Left ventricle myocardium inferior (tissue), 1 donor: ENCODE data around the gene FAM222A. TPM values are rescaled to one million over a fixed set of nuclear protein-coding genes. Genes with fewer than 3 reads are reported as not detected.
"Not testable (repeated sequence)": the region's sequence is repeated elsewhere in the genome, so short reads cannot be mapped to it uniquely, and the experiment has no call there.

Experiments used
- DNase-seq: peaks from one replicate; pipeline ENCODE4 v3.0.0-alpha.2; 2020
- H3K27ac ChIP-seq: fragments of 200-600 bp; replicated peaks from 2 replicates; pipeline ENCODE4 v1.8.0; 2021
- H3K27me3 ChIP-seq: fragments of 200-600 bp; 2 replicates; pipeline ENCODE4 v1.8.0; 2021; ENCODE audit warnings: low read depth
- H3K36me3 ChIP-seq: fragments of 200-600 bp; 2 replicates; pipeline ENCODE4 v1.8.0; 2021
- H3K4me1 ChIP-seq: fragments of 200-600 bp; 2 replicates; pipeline ENCODE4 v1.8.0; 2021
- H3K4me3 ChIP-seq: fragments of 200-600 bp; 2 replicates; pipeline ENCODE4 v1.8.0; 2021; ENCODE audit warnings: mild to moderate bottlenecking, moderate library complexity
- H3K9me3 ChIP-seq: fragments of 200-600 bp; replicated peaks from 2 replicates; pipeline ENCODE4 v1.8.0; 2021
- intact Hi-C: fragments of 100-400 bp; cut with micrococcal nuclease; formaldehyde crosslinking; loops from one replicate; pipeline ENCODE4 v1.11.0; 2022
- total RNA-seq: library from RNA; stranded (reverse); fragmentation: NEBNext Ultra II Directional; extraction: Animal tissue kit (Norgen Biotek cat#: 25700); gene quantifications from one replicate; pipeline ENCODE4 v1.2.1, GENCODE V29; 2021
- TF ChIP-seq, protein P1 (sequence below): fragments of 200-600 bp; IDR thresholded peaks from 2 replicates; pipeline ENCODE4 v1.8.0; 2021; ENCODE audit warnings: antibody characterized with exemption, mild to moderate bottlenecking, borderline replicate concordance
- donor health status: DM: no; HTN: yes; CAD: no; lungs with severe emphysema.

The FAM222A gene
- total RNA-seq, 1 donor from 2014 or later, result 20.0 TPM

DNA sequence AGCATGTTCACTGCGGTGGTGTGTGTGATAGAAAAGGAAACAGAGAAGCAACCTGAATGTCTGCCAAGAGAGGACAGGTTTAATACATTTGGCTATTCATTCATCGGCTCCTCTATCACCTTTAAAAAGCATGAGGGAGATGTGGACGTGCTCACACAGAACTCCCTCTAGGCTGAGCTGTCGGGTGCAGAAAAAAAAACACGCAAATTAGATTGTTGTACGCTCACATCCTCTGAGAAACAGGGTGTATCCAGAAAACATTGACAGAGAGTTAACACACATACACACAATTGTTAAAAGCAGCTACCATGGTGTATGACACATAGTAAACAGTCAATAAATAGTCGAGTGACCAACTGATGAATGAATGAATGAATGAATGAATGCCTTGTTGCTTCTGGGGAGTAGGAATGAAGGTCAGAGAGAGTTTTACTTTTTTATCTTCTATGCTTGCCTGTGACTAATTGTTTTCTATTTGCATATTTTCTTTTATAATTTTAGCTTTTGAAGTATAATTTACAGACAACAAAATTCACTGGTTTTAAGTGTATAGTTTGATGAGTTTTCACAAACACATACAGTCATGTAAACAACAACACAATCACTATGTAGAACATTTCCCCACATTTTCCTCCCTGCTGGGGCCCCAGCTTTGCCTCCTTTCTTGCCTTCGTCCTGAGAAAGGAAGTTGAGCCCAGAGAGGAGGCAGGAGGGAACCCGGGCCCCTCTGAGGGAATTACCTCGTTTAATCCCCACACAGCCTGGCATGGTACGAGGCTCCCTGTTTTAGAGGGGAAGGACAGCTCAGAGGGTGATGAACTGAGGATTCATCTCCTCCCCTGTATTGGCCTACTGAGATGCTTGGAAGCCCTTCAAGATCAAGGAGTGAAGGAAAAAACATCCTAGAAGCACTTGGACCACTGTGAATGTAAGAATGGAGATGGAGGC is 19.7 kb upstream of the FAM222A start:
- H3K27me3 ChIP-seq, result peaks cover 16% of the 10 kb centered on the region
- no peak for DNase-seq
- no peaks in the 10 kb centered on the region for H3K36me3 ChIP-seq
- H3K9me3 ChIP-seq, result no peaks in the 10 kb centered on the region
- intact Hi-C loops, result no loop called here
- TF ChIP-seq, protein P1, sequence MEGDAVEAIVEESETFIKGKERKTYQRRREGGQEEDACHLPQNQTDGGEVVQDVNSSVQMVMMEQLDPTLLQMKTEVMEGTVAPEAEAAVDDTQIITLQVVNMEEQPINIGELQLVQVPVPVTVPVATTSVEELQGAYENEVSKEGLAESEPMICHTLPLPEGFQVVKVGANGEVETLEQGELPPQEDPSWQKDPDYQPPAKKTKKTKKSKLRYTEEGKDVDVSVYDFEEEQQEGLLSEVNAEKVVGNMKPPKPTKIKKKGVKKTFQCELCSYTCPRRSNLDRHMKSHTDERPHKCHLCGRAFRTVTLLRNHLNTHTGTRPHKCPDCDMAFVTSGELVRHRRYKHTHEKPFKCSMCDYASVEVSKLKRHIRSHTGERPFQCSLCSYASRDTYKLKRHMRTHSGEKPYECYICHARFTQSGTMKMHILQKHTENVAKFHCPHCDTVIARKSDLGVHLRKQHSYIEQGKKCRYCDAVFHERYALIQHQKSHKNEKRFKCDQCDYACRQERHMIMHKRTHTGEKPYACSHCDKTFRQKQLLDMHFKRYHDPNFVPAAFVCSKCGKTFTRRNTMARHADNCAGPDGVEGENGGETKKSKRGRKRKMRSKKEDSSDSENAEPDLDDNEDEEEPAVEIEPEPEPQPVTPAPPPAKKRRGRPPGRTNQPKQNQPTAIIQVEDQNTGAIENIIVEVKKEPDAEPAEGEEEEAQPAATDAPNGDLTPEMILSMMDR, result no peak
- H3K4me1 ChIP-seq, result peaks cover 7% of the 10 kb centered on the region
- H3K4me3 ChIP-seq, result no peak overlapping the region
- no peak overlapping the region for H3K27ac ChIP-seq

DNA sequence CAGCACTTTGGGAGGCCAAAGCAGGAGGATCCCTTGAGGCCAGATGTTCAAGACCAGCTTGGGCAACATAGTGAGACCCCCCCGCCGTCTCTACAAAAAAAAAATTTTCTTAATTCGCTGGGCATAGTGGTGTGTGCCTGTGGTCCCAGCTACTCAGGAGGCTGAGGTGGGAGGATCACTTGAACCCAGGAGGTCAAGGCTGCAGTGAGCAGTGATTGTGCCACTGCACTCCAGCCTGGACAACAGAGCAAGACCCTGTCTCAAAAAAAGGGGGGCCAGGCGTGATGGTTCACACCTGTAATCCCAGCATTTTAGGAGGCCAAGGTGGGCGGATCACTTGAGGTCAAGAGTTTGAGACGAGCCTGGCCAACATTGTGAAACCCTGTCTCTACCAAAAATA is 19.0 kb upstream of the FAM222A start:
- H3K36me3 ChIP-seq, H3K4me3 ChIP-seq, intact Hi-C loops, H3K4me1 ChIP-seq, DNase-seq, H3K27ac ChIP-seq, H3K9me3 ChIP-seq: not testable (repeated sequence)
- H3K27me3 ChIP-seq, result peaks cover 16% of the 10 kb centered on the region

- no peak overlapping the region for H3K4me3 ChIP-seq
- H3K36me3 ChIP-seq, result no peaks in the 10 kb centered on the region
- H3K27me3 ChIP-seq, result peaks cover 16% of the 10 kb centered on the region
- intact Hi-C loops, result no loop called here
- DNase-seq, result no peak
- H3K9me3 ChIP-seq, result no peaks in the 10 kb centered on the region
- TF ChIP-seq, protein P1, result no peak
- H3K27ac ChIP-seq, result no peak overlapping the region
- peaks cover 7% of the 10 kb centered on the region for H3K4me1 ChIP-seq
Observed at GRCh38 chr12:109695416-109695815, 18.2 kb upstream of the FAM222A start.

- intact Hi-C loops, result no loop called here
- no peaks in the 10 kb centered on the region for H3K9me3 ChIP-seq
- no peak overlapping the region for H3K27ac ChIP-seq
- peaks cover 7% of the 10 kb centered on the region for H3K4me1 ChIP-seq
- peaks cover 16% of the 10 kb centered on the region for H3K27me3 ChIP-seq
- H3K4me3 ChIP-seq, result no peak overlapping the region
- no peak for DNase-seq
- TF ChIP-seq, protein P1, result no peak
- H3K36me3 ChIP-seq, result no peaks in the 10 kb centered on the region
Observed at GRCh38 chr12:109695961-109696461, 17.6 kb upstream of the FAM222A start.

DNA sequence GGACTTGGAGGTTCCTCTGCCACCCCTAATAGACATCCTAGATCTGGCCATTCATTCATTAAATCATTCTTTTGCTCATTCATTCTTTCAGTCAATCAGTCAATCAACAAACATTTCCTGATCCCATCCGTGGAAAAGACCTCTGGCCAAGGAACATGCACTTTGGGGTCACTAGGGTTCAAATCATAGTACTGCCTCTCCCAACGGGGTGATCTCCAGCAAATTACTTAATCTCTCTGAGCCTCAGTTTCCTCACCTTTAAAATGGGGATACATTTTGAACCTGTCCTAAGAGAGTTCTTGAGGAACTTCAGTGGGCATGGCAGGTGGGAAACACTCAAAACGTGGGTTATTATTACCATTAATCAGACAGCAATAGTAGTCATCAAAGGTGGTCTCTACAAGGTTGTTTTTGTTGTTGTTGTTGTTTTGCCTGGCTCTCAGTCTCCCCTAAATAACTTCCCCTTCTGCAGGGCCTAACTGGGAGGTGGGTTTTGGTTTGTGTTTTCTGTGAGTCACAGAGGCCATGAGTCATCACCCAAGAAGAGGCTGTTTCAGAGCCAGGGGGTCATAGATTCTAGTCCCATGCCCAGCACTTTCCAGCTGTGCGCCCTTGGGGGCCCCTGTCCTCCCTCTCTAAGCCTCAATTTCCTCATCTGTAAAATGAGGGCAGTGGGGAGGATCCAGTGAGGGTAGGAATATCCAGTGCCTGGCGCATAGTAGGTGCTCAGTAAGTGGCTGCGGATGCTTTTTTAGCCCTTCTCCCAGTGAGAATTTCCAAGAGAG is 16.9 kb upstream of the FAM222A start:
- intact Hi-C loops, result no loop called here
- Histone ChIP-seq H3K36me3 (no peaks in the 10 kb centered on the region), H3K4me1 (peaks cover 7% of the 10 kb centered on the region), H3K27me3 (peaks cover 21% of the 10 kb centered on the region), H3K27ac (no peak overlapping the region), H3K9me3 (no peaks in the 10 kb centered on the region), H3K4me3 (no peak overlapping the region)
- TF ChIP-seq, protein P1, result no peak
- DNase-seq, result no peak
